ENCODE measurements around the gene RBM6.

RBM6 gene

DNA sequence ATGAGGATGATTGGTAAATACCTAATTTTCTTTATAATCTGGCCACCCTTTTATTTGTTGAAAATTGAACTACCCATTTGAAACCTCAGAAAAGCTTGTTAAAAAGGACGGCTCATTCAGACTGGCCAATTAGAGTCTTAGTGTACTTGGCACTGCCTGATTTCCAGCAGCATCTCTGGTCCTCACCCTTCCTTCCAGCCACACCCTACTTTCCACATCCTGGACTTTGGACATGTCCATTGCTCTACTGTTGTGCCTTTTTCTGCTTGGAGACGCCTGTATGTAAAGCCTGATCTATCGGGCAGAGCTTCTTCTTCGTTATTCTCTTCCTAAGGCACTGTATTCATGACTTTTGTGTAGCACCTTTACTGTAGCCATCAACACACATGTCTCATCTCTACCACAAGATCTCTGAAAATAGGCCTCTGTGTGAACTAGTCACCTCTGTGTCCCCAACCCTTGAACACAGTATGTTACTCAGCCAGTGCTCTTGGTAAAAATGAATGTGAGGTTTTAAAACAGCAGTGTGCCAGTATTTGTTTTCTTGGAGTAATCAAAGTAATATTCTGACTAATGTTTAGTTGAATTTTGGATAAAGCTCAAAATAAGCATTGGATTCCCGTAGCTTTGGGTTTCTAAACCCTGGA, 155.5 kb downstream of the RBM6 start:
- Histone ChIP-seq H3K4me1 (ENCODE audit: control insufficient read depth, insufficient read depth, low read length) (no peaks in the 10 kb centered on the region), H3K27ac (ENCODE audit: low read depth, low read length) (no peak overlapping the region)

DNA sequence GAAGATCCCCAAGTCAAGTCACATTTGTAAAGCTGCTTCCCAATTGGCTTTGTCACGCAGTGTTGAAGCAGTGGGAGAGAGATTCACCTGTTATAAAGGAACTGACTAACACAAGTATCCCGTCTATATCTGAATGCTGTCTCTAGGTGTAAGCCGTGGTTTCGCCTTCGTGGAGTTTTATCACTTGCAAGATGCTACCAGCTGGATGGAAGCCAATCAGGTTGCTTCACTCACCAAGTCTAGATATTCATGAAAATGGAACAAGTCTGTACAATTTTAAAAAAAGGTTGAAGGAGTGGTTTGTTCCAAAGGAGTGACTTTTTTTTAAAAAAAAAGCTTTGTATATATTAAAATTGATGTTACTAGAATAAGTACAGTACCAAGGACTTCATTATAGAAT, 160.4 kb downstream of the RBM6 start:
- Histone ChIP-seq H3K27ac (ENCODE audit: low read depth, low read length) (no peak overlapping the region), H3K36me3 (ENCODE audit: control insufficient read depth, insufficient read depth, low read length) (peaks cover 98% of the 10 kb centered on the region), H3K27me3 (ENCODE audit: control insufficient read depth, insufficient read depth, low read length) (no peaks in the 10 kb centered on the region), H3K4me3 (ENCODE audit: low read depth, low read length) (no peak overlapping the region), H3K4me1 (ENCODE audit: control insufficient read depth, insufficient read depth, low read length) (no peaks in the 10 kb centered on the region), H3K9ac (ENCODE audit: low read depth, low read length) (no peak overlapping the region), H3K9me3 (ENCODE audit: control insufficient read depth, insufficient read depth, low read length) (no peaks in the 10 kb centered on the region)

More for the DNA sequence above, 155.5 kb downstream of the RBM6 start:
- no peaks in the 10 kb centered on the region for H3K27me3 ChIP-seq (ENCODE audit: control insufficient read depth, insufficient read depth, low read length)
- peaks cover 98% of the 10 kb centered on the region for H3K36me3 ChIP-seq (ENCODE audit: control insufficient read depth, insufficient read depth, low read length)
- H3K9me3 ChIP-seq (ENCODE audit: control insufficient read depth, insufficient read depth, low read length) = no peaks in the 10 kb centered on the region
- H3K4me3 ChIP-seq (ENCODE audit: low read depth, low read length) = no peak overlapping the region
- H3K9ac ChIP-seq (ENCODE audit: low read depth, low read length) = no peak overlapping the region

DNA sequence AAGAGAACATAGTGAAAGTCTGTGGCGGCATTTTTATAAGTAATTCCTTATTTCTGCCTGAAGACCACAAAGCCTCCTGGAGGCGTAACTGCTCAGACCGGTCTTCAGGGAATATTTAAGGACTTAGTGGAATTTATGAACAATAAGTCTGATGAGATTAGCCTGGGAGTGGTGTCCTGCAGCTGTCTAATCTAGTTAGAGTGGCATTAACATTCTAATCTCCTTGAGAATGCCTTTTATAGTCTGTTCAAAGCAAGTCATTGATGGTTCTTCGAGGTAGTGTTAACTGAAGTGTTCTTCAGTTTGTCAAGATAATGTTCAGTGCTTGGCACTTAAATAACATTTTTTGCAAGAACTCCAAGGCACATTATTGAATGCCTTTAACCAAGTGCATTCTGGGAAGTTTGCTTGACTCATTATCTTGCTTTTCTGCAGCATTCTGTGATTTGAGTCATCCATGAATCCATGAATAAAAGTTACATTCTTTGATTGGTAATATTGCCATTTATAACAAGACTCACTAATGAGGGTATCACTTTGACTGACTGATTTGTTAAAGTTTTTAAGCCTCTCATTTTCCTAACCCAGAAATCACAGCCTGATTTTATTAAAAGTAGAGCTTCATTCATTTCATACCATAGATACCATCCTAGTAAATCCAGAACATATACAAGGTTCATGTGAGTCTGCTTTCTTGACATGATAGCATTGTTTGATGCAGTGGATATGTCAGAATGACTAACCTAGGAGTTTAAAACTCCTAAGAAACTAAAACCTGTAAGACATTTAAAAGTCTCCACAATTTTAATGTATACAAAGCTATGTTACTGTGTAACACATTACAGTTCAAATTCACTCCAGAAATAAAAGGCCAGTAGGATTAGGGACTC, 161.3 kb downstream of the RBM6 start:
- H3K36me3 ChIP-seq (ENCODE audit: control insufficient read depth, insufficient read depth, low read length) = peaks cover 98% of the 10 kb centered on the region
- H3K9me3 ChIP-seq (ENCODE audit: control insufficient read depth, insufficient read depth, low read length) = no peaks in the 10 kb centered on the region
- H3K4me3 ChIP-seq (ENCODE audit: low read depth, low read length) = no peak overlapping the region
- H3K9ac ChIP-seq (ENCODE audit: low read depth, low read length) = no peak overlapping the region
- no peaks in the 10 kb centered on the region for H3K4me1 ChIP-seq (ENCODE audit: control insufficient read depth, insufficient read depth, low read length)
- no peaks in the 10 kb centered on the region for H3K27me3 ChIP-seq (ENCODE audit: control insufficient read depth, insufficient read depth, low read length)
- no peak overlapping the region for H3K27ac ChIP-seq (ENCODE audit: low read depth, low read length)

DNA sequence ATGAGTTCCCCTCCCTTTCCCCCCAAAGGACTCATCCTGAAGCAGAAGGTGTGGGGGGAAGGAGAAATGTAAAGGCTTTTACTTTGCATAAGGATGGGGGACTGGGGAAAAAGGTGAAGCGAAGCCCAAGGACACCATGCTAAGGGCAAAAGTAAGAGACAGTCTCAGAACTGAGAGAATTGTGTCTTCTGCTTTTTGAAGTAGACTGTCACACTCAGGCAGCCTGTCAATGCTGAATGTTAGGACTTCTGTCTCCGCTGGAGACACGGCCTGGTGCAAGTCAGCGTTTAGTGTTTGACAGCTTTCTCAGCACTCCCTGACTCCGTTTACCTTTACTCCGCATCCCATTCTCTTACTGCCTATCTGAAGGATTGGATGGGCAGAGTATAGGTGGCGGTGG, 162.6 kb downstream of the RBM6 start:
- H3K36me3 ChIP-seq (ENCODE audit: control insufficient read depth, insufficient read depth, low read length) = peaks cover 98% of the 10 kb centered on the region
- H3K4me3 ChIP-seq (ENCODE audit: low read depth, low read length) = no peak overlapping the region
- no peaks in the 10 kb centered on the region for H3K9me3 ChIP-seq (ENCODE audit: control insufficient read depth, insufficient read depth, low read length)
- no peak overlapping the region for H3K27ac ChIP-seq (ENCODE audit: low read depth, low read length)
- H3K27me3 ChIP-seq (ENCODE audit: control insufficient read depth, insufficient read depth, low read length) = no peaks in the 10 kb centered on the region
- no peak overlapping the region for H3K9ac ChIP-seq (ENCODE audit: low read depth, low read length)
- H3K4me1 ChIP-seq (ENCODE audit: control insufficient read depth, insufficient read depth, low read length) = no peaks in the 10 kb centered on the region

DNA sequence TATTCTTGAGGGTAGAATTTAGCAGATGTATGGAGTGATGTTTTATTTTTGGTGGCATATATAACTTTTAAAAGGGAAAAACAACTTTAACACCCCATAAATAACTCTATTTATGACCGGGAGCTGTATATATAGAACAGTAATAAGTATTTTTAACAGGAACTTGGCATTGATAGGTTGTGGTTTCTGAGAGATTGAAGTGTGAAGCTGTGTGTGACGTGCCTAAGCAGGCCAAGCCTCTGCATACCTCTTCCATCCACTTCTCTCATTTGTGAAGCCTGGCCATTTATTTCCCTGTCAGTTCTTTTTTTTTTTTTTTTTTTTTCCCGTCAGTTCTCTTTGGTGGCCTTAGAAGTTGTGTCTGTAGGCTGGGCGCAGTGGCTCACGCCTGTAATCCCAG, 171.8 kb downstream of the RBM6 start:
- peaks cover 100% of the 10 kb centered on the region for H3K36me3 ChIP-seq (ENCODE audit: control insufficient read depth, insufficient read depth, low read length)
- no peaks in the 10 kb centered on the region for H3K9me3 ChIP-seq (ENCODE audit: control insufficient read depth, insufficient read depth, low read length)
- no peak overlapping the region for H3K9ac ChIP-seq (ENCODE audit: low read depth, low read length)
- no peaks in the 10 kb centered on the region for H3K4me1 ChIP-seq (ENCODE audit: control insufficient read depth, insufficient read depth, low read length)
- H3K4me3 ChIP-seq (ENCODE audit: low read depth, low read length) = no peak overlapping the region
- H3K27ac ChIP-seq (ENCODE audit: low read depth, low read length) = no peak overlapping the region
- H3K27me3 ChIP-seq (ENCODE audit: control insufficient read depth, insufficient read depth, low read length) = no peaks in the 10 kb centered on the region

DNA sequence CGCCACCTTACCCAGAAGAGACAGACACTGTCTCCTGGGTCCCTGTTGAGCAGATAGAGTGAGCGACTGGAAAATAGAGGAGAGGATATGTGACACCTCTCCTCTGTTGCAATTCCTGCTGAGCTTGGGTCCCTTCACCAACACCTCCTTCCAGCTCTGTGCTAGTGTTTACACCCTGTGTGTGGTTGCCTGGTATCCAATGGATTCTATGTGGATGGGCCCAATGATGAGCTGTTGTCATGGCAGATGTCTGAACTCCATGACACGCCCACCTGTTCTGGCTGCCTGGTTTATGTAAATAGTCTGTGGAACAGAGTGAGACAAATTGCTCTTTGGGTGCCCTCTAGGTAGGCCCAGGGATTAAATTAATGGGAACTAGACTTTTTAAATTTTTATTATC, 172.5 kb downstream of the RBM6 start:
- peaks cover 100% of the 10 kb centered on the region for H3K36me3 ChIP-seq (ENCODE audit: control insufficient read depth, insufficient read depth, low read length)
- no peak overlapping the region for H3K4me3 ChIP-seq (ENCODE audit: low read depth, low read length)
- no peaks in the 10 kb centered on the region for H3K9me3 ChIP-seq (ENCODE audit: control insufficient read depth, insufficient read depth, low read length)
- H3K27ac ChIP-seq (ENCODE audit: low read depth, low read length) = no peak overlapping the region
- H3K4me1 ChIP-seq (ENCODE audit: control insufficient read depth, insufficient read depth, low read length) = no peaks in the 10 kb centered on the region
- no peak overlapping the region for H3K9ac ChIP-seq (ENCODE audit: low read depth, low read length)
- no peaks in the 10 kb centered on the region for H3K27me3 ChIP-seq (ENCODE audit: control insufficient read depth, insufficient read depth, low read length)

DNA sequence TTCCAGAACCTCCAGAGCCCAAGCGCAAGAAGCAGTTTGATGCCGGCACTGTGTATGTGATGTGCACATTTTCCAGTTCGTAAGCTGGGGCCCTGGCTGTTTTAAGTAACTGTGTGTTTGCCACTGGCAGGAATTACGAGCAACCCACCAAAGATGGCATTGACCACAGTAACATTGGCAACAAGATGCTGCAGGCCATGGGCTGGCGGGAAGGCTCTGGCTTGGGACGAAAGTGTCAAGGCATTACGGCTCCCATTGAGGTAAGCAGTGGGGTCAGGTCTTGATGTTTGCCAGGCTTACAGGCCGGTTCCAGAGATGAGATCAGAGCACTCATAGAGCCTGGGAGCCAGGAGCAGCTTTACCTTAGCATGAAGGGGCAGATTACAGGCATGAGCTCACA, 177.2 kb downstream of the RBM6 start:
- Histone ChIP-seq H3K36me3 (ENCODE audit: control insufficient read depth, insufficient read depth, low read length) (peaks cover 79% of the 10 kb centered on the region), H3K27ac (ENCODE audit: low read depth, low read length) (no peak overlapping the region), H3K4me3 (ENCODE audit: low read depth, low read length) (no peak overlapping the region)

DNA sequence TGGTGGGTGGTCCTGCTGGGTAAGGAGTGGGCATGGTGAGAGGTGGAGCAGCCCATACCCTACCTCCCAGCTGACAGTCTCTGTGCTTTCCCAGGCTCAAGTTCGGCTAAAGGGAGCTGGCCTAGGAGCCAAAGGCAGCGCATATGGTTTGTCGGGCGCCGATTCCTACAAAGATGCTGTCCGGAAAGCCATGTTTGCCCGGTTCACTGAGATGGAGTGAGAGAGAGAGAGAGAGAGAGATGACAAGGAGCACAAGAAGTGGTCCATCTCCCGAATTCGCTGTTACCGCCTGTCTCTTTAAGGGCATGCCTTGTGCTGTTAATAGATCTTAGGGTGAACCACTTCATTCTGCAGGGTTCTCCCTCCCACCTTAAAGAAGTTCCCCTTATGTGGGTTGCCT, 178.3 kb downstream of the RBM6 start:
- H3K9me3 ChIP-seq (ENCODE audit: control insufficient read depth, insufficient read depth, low read length) = no peaks in the 10 kb centered on the region
- no peak overlapping the region for H3K4me3 ChIP-seq (ENCODE audit: low read depth, low read length)
- no peaks in the 10 kb centered on the region for H3K27me3 ChIP-seq (ENCODE audit: control insufficient read depth, insufficient read depth, low read length)
- no peak overlapping the region for H3K9ac ChIP-seq (ENCODE audit: low read depth, low read length)
- no peak overlapping the region for H3K27ac ChIP-seq (ENCODE audit: low read depth, low read length)
- peaks cover 68% of the 10 kb centered on the region for H3K36me3 ChIP-seq (ENCODE audit: control insufficient read depth, insufficient read depth, low read length)
- H3K4me1 ChIP-seq (ENCODE audit: control insufficient read depth, insufficient read depth, low read length) = no peaks in the 10 kb centered on the region

More for the DNA sequence above, 177.2 kb downstream of the RBM6 start:
- no peak overlapping the region for H3K9ac ChIP-seq (ENCODE audit: low read depth, low read length)
- H3K27me3 ChIP-seq (ENCODE audit: control insufficient read depth, insufficient read depth, low read length) = no peaks in the 10 kb centered on the region
- H3K4me1 ChIP-seq (ENCODE audit: control insufficient read depth, insufficient read depth, low read length) = no peaks in the 10 kb centered on the region
- H3K9me3 ChIP-seq (ENCODE audit: control insufficient read depth, insufficient read depth, low read length) = no peaks in the 10 kb centered on the region

DNA sequence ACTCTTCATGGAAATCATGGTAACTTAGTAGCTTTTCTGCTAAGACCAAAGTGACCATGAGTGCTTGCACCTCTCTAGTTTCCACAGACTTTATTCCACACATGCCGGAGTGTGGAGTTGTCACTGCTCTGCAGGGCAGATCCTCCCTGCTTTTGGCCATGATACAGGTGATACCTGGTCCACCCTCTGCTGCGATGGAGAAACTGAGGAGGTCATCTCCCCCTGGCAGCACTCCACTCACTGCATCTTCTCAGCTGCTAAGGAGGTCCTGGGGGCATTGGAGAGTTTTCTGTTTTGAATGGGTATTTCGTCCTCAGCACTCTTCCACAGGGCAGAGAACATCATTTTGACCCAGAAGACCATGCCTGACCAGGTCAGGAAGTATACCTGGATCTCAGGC, 179.8 kb downstream of the RBM6 start:
- Histone ChIP-seq H3K4me3 (ENCODE audit: low read depth, low read length) (no peak overlapping the region), H3K36me3 (ENCODE audit: control insufficient read depth, insufficient read depth, low read length) (peaks cover 52% of the 10 kb centered on the region), H3K9me3 (ENCODE audit: control insufficient read depth, insufficient read depth, low read length) (no peaks in the 10 kb centered on the region), H3K9ac (ENCODE audit: low read depth, low read length) (no peak overlapping the region), H3K27me3 (ENCODE audit: control insufficient read depth, insufficient read depth, low read length) (no peaks in the 10 kb centered on the region), H3K27ac (ENCODE audit: low read depth, low read length) (no peak overlapping the region), H3K4me1 (ENCODE audit: control insufficient read depth, insufficient read depth, low read length) (peaks cover 4% of the 10 kb centered on the region)

DNA sequence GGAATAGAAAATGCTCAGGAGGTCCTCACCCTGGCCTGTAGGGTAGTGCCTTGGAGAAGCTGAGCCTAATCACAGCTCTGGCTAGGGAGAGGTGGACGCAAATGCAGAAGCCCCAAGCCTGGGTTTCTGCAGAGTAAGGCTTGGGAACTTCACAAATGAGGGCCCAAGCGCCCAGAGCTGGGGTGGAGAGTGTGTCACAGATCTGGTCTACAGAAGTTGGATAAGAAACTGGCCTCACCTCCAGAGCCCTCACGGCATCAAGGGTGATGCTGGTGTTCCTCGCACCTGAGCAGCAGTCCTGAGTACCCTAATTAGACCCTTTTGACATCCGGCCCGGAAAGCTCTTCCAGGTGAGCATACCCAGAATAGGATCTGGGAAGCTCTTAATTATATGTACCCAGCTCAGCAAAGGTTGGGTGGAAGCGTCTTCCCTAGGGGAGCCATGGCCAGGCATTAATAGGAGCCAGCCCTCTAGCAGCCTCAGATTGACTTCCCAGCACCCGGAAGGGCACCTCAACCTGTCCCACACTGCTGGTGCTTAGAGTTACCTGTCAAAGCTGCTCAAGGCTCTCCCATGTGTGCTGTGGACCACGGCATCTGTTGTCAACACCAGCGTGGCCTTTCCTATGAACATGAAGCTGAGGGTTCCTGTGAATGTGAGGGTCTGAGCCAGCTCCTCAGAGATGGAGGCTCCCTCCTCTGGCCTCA, 180.6 kb downstream of the RBM6 start:
- H3K9ac ChIP-seq (ENCODE audit: low read depth, low read length) = no peak overlapping the region
- H3K4me1 ChIP-seq (ENCODE audit: control insufficient read depth, insufficient read depth, low read length) = peaks cover 8% of the 10 kb centered on the region
- H3K27me3 ChIP-seq (ENCODE audit: control insufficient read depth, insufficient read depth, low read length) = no peaks in the 10 kb centered on the region
- H3K9me3 ChIP-seq (ENCODE audit: control insufficient read depth, insufficient read depth, low read length) = no peaks in the 10 kb centered on the region
- peaks cover 45% of the 10 kb centered on the region for H3K36me3 ChIP-seq (ENCODE audit: control insufficient read depth, insufficient read depth, low read length)
- peak overlapping the region; percentile 11 for H3K27ac ChIP-seq (ENCODE audit: low read depth, low read length)
- H3K4me3 ChIP-seq (ENCODE audit: low read depth, low read length) = no peak overlapping the region
